A673 (cell line): ENCODE results near the gene ZNF516.

Source experiments
- CTCF ChIP-seq: fragments of 300-800, 200-600 bp; sonication (generic); conservative IDR thresholded peaks from 2 replicates; pipeline ENCODE4 v1.5.1; 2017; ENCODE audit warnings: low read depth, mild to moderate bottlenecking, antibody characterized with exemption, low read length, moderate library complexity, mixed read lengths
- EZH2 ChIP-seq: fragments of 200-600 bp; sonication (generic); IDR thresholded peaks from 2 replicates; pipeline ENCODE4 v1.6.1; 2017; ENCODE audit warnings: borderline replicate concordance, low read depth, mild to moderate bottlenecking, mixed read lengths, antibody characterized with exemption, low read length; ENCODE audit not compliant: poor library complexity, severe bottlenecking

GRCh38 chr18:76530391-76530790 is 35.3 kb upstream of the ZNF516 start:
- no peak for TF ChIP-seq CTCF
- TF ChIP-seq EZH2, result no peak
